SKM-1 treated with dmso at 0.1 percent for 144 hours (cell line): ENCODE data around the gene ERN1.

Source experiments
- DNase-seq: peaks from one replicate; lab custom pipeline; 2025; ENCODE audit not compliant: unreplicated experiment; lab: John Stamatoyannopoulos, UW

The ERN1 gene

GRCh38 chr17:64006361-64007088 lies 123.4 kb downstream of the ERN1 start:
- DNase-seq = no peak

GRCh38 chr17:64005734-64006167 lies 124.2 kb downstream of the ERN1 start:
- no peak for DNase-seq

GRCh38 chr17:64004903-64005733 lies 124.8 kb downstream of the ERN1 start:
- no peak for DNase-seq

GRCh38 chr17:64004218-64004770 lies 125.7 kb downstream of the ERN1 start:
- no peak for DNase-seq

- DNase-seq = no peak
These were observed 126.3 kb downstream of the ERN1 start for GRCh38 chr17:64003526-64004121.

GRCh38 chr17:64002658-64003525 lies 127.1 kb downstream of the ERN1 start:
- no peak for DNase-seq

GRCh38 chr17:64001763-64002529 lies 128.0 kb downstream of the ERN1 start:
- DNase-seq = peak; percentile 27

GRCh38 chr17:64001091-64001579 lies 128.8 kb downstream of the ERN1 start:
- no peak for DNase-seq

GRCh38 chr17:63999680-64000531 lies 130.0 kb downstream of the ERN1 start:
- no peak for DNase-seq

- DNase-seq = no peak
These were observed 130.9 kb downstream of the ERN1 start for GRCh38 chr17:63998721-63999679.

GRCh38 chr17:63998050-63998720 lies 131.8 kb downstream of the ERN1 start, which contains the start of gene PRR29:
TSS of gene PRR29 (plus strand) at chr17:63998351. CDS start at chr17:63998365, 14 bp downstream.
- no peak for DNase-seq

GRCh38 chr17:63997341-63998048 lies 132.4 kb downstream of the ERN1 start:
- DNase-seq = no peak

- DNase-seq = no peak
These were observed 133.3 kb downstream of the ERN1 start for GRCh38 chr17:63996430-63997182.

- no peak for DNase-seq
These were observed 134.3 kb downstream of the ERN1 start for GRCh38 chr17:63995626-63996025.

GRCh38 chr17:63993368-63993985 lies 136.5 kb downstream of the ERN1 start:
- no peak for DNase-seq
